Measurements from ENCODE around the gene DLG2. TPM values are rescaled to one million over a fixed set of nuclear protein-coding genes. Genes with fewer than 3 reads are reported as not detected.

DLG2 gene
- total and polyA plus RNA-seq, 9 of the 15 experiments (the other 6 are each of a cell fraction or from before 2014, with no cell fraction given): 0.52 to 1.6 (median 0.95) TPM

- no peak overlapping the region for H3K9ac ChIP-seq (ENCODE audit: insufficient read depth in 1 of 2, low read depth in 2 of 2, low read length in 2 of 2)
- H3K36me3 ChIP-seq (ENCODE audit: control insufficient read depth, insufficient read depth, low read length): no peaks in the 10 kb centered on the region
- ATAC-seq (peak; percentile 40; the same call in 2 of the 3 replicates), DNase-seq (ENCODE audit: extremely low read depth in 1 of 4, low spot score in 3 of 4) (no peak), FAIRE-seq (no peak)
- in situ Hi-C loops (cut with MboI) (no loop called here), intact Hi-C loops (cut with micrococcal nuclease) (no loop called here)
- no peaks in the 10 kb centered on the region for H4K20me1 ChIP-seq (replicated peaks; ENCODE audit: control insufficient read depth, insufficient read depth, low read length)
- no peaks in the 10 kb centered on the region for H3K4me1 ChIP-seq (replicated peaks in 1 of 2; ENCODE audit: control insufficient read depth in 2 of 2, insufficient read depth in 2 of 2, low read length in 2 of 2)
- H3K27me3 ChIP-seq (ENCODE audit: control insufficient read depth in 2 of 2, insufficient read depth in 2 of 2, low read length in 2 of 2): no peaks in the 10 kb centered on the region
- 0% methylated on average over 3 of the region's 3 CpGs for WGBS (ENCODE audit: insufficient coverage, low coverage, missing lambda C conversion rate)
- H3K4me3 ChIP-seq: no peak overlapping the region
- H3K79me2 ChIP-seq (ENCODE audit: control insufficient read depth, insufficient read depth, low read length): no peaks in the 10 kb centered on the region
- POLR2A ChIA-PET: no interaction called here
- no peaks in the 10 kb centered on the region for H3K9me1 ChIP-seq (ENCODE audit: control insufficient read depth, insufficient read depth, low read length)
- BruUV-seq (replicated peaks): no TSS peak
- CTCF ChIA-PET (ENCODE audit: low intra/inter-chr PET ratio): no interaction called here
- H3K27ac ChIP-seq (ENCODE audit: extremely low read depth, low read depth, low read length): no peak overlapping the region
- H3K9me3 ChIP-seq (replicated peaks; ENCODE audit: control insufficient read depth, insufficient read depth, low read depth, low read length): no peaks in the 10 kb centered on the region
- TF ChIP-seq ATF4 (CRISPR knock-in tag; IDR thresholded peaks at IDR 0.05): 0 out of 2 replicates have a peak, but pooled peaks have one; percentile 49
- TF ChIP-seq ATF3 (IDR thresholded peaks at IDR 0.05): peak; percentile 74
- TF ChIP-seq ATF3 (CRISPR knock-in tag; conservative IDR thresholded peaks at IDR 0.05): no peak
- TF ChIP-seq XRCC5 (IDR thresholded peaks at IDR 0.05; ENCODE audit: low read depth, low read length): no peak
- no peak for TF ChIP-seq CEBPG (CRISPR knock-in tag; IDR thresholded peaks at IDR 0.05)
- TF ChIP-seq CEBPG (tag; conservative IDR thresholded peaks at IDR 0.05 in 1 of 2, IDR thresholded peaks at IDR 0.05 in 1 of 2): peak; percentile 30 to 54; a peak in 2 of 4 replicates
- no peak overlapping the region for H2AFZ ChIP-seq (ENCODE audit: low read depth, low read length)
- no peak overlapping the region for H3K4me2 ChIP-seq (ENCODE audit: insufficient read depth, low read length)
Measured at GRCh38 chr11:83717537-83717936, 1909.6 kb downstream of the DLG2 start.

All from K562 (cell line).